Activated B cell treated with CpG ODN at 0.5 μM for 24 hours (primary cell): ENCODE measurements around the gene GPBP1L1. TPM values are rescaled to one million over a fixed set of nuclear protein-coding genes. Genes with fewer than 3 reads are reported as not detected.
"Not testable (repeated sequence)": the region's sequence is repeated elsewhere in the genome, so short reads cannot be mapped to it uniquely, and the experiment has no call there.

Experiments used
- ATAC-seq: fragments of 200-7000 bp; cut with Tn5 transposase; one replicate; pipeline ENCODE4 v1.10.0; 2021; ENCODE audit warnings: low read depth, mild to moderate bottlenecking, moderate library complexity
- CTCF ChIA-PET: fragments of 350-600 bp; sonication (Branson Sonifier 250); formaldehyde crosslinking; loops from one replicate; lab custom pipeline; 2021; ENCODE audit warnings: antibody characterized with exemption; lab: Charles Lee
- POLR2A ChIA-PET: fragments of 350-600 bp; sonication (Branson Sonifier 250); formaldehyde crosslinking; loops from one replicate; lab custom pipeline; 2021; ENCODE audit warnings: antibody characterized with exemption; lab: Charles Lee
- DNase-seq: peaks from one replicate; pipeline ENCODE4 v3.0.0; 2022
- H3K27ac Mint-ChIP-seq: one replicate; pipeline ENCODE4 v1.8.0; 2020; ENCODE audit warnings: mixed read lengths
- H3K27me3 Mint-ChIP-seq: one replicate; pipeline ENCODE4 v1.8.0; 2021; ENCODE audit warnings: mixed read lengths
- H3K36me3 Mint-ChIP-seq: one replicate; pipeline ENCODE4 v1.8.0; 2021; ENCODE audit warnings: low read depth, mixed read lengths
- H3K4me1 Mint-ChIP-seq: one replicate; pipeline ENCODE4 v1.8.0; 2021; ENCODE audit warnings: mixed read lengths
- H3K4me3 Mint-ChIP-seq: one replicate; pipeline ENCODE4 v1.8.0; 2020; ENCODE audit warnings: mild to moderate bottlenecking, mixed read lengths
- H3K9me3 Mint-ChIP-seq: one replicate; pipeline ENCODE4 v1.8.0; 2020; ENCODE audit warnings: mixed read lengths
- intact Hi-C: fragments of 100-400 bp; cut with micrococcal nuclease; formaldehyde crosslinking; loops from one replicate; pipeline ENCODE4 v1.15.1; 2024
- total RNA-seq: library from RNA; stranded (reverse); gene quantifications from 2 replicates; pipeline ENCODE4 v1.2.3, GENCODE V29; 2022
- TF ChIP-seq, protein P1 (sequence below): fragments of 200-600 bp; IDR thresholded peaks from one replicate; pipeline ENCODE4 v1.8.0; 2022; ENCODE audit warnings: antibody characterized with exemption, mild to moderate bottlenecking

The GPBP1L1 gene
- total RNA-seq, 1 donor from 2014 or later, result 138 TPM

DNA sequence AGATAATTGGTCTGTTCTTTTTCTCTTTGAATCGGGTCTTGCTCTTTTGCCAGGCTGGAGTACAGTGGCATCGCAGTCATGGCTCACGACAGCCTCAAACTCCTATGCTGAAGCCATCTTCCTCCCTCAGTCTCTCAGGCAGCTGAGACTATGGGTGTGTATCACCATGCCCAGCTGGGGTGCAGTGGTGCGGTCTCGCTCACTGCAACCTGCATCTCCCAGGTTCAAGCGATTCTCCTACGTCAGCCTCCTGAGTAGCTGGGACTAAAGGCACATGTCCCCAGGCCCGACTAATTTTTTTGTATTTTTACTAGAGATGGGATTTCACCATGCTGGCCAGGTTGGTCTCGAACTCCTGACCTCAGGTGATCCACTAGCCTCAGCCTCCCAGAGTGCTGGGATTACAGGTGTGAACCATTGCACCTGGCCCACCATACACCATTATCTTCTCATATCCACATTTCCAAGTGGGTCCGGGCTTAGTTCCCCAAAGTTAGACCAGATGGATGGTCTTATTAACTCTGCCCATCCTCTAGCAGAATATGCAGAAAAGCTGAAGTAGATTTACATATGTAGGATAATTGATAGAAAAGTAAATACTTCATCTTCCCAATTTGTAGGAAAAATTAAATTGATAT lies 75.6 kb downstream of the GPBP1L1 start:
- Mint-ChIP-seq H3K36me3 (peaks cover 90% of the 10 kb centered on the region), H3K27ac (no peak overlapping the region), H3K4me3 (no peak overlapping the region), H3K4me1 (peaks cover 44% of the 10 kb centered on the region), H3K9me3 (no peaks in the 10 kb centered on the region), H3K27me3 (no peaks in the 10 kb centered on the region)
- POLR2A ChIA-PET, result no interaction called here
- TF ChIP-seq, protein P1, sequence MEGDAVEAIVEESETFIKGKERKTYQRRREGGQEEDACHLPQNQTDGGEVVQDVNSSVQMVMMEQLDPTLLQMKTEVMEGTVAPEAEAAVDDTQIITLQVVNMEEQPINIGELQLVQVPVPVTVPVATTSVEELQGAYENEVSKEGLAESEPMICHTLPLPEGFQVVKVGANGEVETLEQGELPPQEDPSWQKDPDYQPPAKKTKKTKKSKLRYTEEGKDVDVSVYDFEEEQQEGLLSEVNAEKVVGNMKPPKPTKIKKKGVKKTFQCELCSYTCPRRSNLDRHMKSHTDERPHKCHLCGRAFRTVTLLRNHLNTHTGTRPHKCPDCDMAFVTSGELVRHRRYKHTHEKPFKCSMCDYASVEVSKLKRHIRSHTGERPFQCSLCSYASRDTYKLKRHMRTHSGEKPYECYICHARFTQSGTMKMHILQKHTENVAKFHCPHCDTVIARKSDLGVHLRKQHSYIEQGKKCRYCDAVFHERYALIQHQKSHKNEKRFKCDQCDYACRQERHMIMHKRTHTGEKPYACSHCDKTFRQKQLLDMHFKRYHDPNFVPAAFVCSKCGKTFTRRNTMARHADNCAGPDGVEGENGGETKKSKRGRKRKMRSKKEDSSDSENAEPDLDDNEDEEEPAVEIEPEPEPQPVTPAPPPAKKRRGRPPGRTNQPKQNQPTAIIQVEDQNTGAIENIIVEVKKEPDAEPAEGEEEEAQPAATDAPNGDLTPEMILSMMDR, result no peak
- CTCF ChIA-PET, result no interaction called here
- no peak for DNase-seq
- no peak for ATAC-seq
- intact Hi-C loops, result no loop called here

DNA sequence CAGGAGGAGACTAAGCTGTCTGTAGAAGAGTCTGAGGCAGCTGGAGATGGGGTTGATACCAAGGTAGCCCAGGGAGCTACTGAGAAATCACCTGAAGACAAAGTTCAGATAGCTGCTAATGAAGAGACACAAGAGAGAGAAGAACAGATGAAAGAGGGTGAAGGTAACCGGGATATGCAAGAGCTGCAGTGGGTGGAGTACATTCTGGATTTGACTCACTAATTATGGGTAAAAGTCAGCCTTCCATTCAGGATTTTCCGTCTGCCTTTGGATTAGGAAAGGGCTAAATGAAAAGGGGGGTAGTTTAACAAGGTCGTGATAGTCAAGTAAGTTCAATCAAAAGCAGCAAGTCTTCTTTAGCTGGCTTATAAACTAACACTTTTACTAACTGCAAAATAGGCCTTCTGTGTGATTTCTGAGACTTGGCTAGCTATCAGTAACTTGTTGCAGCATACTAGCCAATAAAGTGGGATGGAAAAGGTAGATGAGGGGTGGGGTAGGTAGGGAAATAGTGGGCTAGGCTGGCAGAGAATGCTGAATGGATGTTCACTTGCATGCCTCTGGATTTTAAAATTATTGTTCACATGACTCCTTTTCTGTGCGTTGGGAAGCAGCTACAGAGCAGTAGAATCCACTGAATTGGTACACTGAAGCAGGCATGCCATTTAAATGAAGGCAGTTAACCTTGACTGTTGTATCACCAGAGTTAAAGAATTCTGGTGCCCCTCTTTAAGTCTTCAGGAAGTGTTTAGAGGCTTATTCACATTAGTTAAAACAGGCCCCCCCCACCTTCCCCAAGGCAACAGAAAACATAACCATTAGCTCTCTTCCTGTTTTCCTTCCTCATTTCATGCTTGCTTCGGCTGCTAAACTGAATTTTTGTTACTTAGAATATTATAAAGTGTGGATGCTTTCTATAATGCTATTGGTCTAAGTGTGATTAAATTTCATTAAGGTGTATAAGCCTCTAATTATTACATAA lies 77.9 kb downstream of the GPBP1L1 start:
- intact Hi-C loops, result loop anchor here (2.0 kb wide), 1 partner anchor 24 kb away; the partner anchor contains the start of gene NASP

DNA sequence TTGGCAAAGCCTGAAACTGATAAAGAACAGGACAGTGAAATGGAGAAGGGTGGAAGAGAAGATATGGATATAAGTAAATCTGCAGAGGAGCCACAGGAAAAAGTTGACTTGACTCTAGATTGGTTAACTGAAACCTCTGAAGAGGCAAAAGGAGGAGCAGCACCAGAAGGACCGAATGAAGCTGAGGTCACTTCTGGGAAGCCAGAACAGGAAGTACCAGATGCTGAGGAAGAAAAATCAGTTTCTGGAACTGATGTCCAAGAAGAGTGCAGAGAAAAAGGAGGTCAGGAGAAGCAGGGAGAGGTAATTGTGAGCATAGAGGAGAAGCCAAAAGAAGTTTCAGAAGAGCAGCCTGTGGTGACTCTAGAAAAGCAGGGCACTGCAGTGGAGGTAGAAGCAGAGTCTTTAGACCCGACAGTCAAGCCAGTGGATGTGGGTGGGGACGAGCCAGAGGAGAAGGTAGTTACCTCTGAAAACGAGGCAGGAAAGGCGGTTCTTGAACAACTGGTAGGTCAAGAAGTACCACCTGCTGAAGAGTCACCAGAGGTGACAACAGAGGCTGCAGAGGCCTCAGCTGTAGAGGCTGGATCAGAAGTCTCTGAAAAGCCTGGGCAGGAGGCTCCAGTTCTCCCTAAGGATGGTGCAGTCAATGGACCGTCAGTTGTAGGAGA lies 78.8 kb downstream of the GPBP1L1 start:
- intact Hi-C loops, result loop anchor here (2.0 kb wide), 1 partner anchor 23 kb away; the partner anchor contains the start of gene NASP
- DNase-seq (no peak), ATAC-seq (no peak)
- Mint-ChIP-seq H3K27ac (peak overlapping the region; percentile 72), H3K4me1 (peaks cover 38% of the 10 kb centered on the region), H3K4me3 (no peak overlapping the region), H3K9me3 (no peaks in the 10 kb centered on the region), H3K27me3 (no peaks in the 10 kb centered on the region), H3K36me3 (peaks cover 83% of the 10 kb centered on the region)
- ChIA-PET POLR2A (interaction anchor here (2.1 kb wide), 1 partner anchor 25 kb away, joined by 9 read pairs; no protein-coding TSS in a partner anchor), CTCF (no interaction called here)
- TF ChIP-seq, protein P1, result no peak

More for the DNA sequence above, 77.9 kb downstream of the GPBP1L1 start:
- peaks cover 38% of the 10 kb centered on the region for H3K4me1 Mint-ChIP-seq
- ChIA-PET CTCF (no interaction called here), POLR2A (interaction anchor here (0.6 to 2.1 kb wide), 3 partner anchors 26 to 788 kb away, joined by 3 to 9 read pairs (median 3); no protein-coding TSS in a partner anchor)
- no peaks in the 10 kb centered on the region for H3K27me3 Mint-ChIP-seq
- H3K9me3 Mint-ChIP-seq, result no peaks in the 10 kb centered on the region
- H3K4me3 Mint-ChIP-seq, result peak overlapping the region; percentile 4
- H3K27ac Mint-ChIP-seq, result peak overlapping the region; percentile 72
- ATAC-seq, result peak; percentile 69
- TF ChIP-seq, protein P1, result no peak
- DNase-seq, result no peak
- H3K36me3 Mint-ChIP-seq, result peaks cover 83% of the 10 kb centered on the region

DNA sequence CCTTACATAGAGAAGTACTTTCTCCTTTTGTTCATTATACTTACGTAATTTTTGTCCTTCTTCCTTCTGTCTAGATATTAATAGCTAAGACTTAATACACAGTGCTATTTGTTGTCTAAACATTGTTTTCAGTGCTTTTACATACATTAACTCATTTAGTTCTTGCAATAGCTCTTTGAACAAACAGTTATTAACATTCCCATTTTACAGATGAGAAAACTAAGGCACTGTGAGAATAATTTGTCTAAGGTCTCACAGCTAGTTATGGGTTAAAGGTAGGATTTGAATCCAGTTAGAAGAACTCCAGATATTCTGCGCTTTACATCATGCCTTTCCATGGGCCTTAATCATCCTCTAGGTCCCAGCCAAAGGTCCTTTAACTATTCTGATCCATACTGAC lies 82.1 kb downstream of the GPBP1L1 start:
- no peaks in the 10 kb centered on the region for H3K27me3 Mint-ChIP-seq
- ChIA-PET POLR2A (interaction anchor here (0.6 kb wide), 1 partner anchor 20 kb away, joined by 3 read pairs; the partner anchor contains the start of gene NASP), CTCF (no interaction called here)
- no peaks in the 10 kb centered on the region for H3K9me3 Mint-ChIP-seq
- peaks cover 52% of the 10 kb centered on the region for H3K4me1 Mint-ChIP-seq
- intact Hi-C loops, result no loop called here
- H3K4me3 Mint-ChIP-seq, result no peak overlapping the region
- TF ChIP-seq, protein P1, result no peak
- H3K27ac Mint-ChIP-seq, result no peak overlapping the region
- no peak for ATAC-seq
- H3K36me3 Mint-ChIP-seq, result peaks cover 87% of the 10 kb centered on the region
- DNase-seq, result no peak

DNA sequence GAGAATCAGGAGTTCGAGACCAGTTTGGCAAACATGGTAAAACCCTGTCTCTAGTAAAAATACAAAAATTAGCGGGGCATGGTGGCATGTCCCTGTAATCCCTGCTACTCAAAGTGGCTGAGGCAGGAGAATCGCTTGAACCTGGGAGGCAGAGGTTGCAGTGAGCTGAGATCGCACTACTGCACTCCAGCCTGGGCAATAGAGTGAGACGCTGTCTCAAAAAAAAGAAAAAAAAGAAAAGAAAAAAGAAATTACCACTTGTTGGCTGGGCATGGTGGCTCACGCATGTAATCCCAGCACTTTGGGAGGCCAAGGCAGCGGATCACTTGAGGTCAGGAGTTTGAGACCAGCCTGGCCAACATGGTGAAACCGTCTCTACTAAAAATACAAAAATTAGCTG lies 89.6 kb downstream of the GPBP1L1 start:
- H3K27ac Mint-ChIP-seq, intact Hi-C loops, DNase-seq, H3K4me3 Mint-ChIP-seq, H3K27me3 Mint-ChIP-seq, CTCF ChIA-PET, H3K9me3 Mint-ChIP-seq, ATAC-seq, POLR2A ChIA-PET: not testable (repeated sequence)
- Mint-ChIP-seq H3K36me3 (peaks cover 76% of the 10 kb centered on the region), H3K4me1 (peaks cover 25% of the 10 kb centered on the region)
